ENCODE results near the gene HASPIN. TPM values are rescaled to one million over a fixed set of nuclear protein-coding genes. Genes with fewer than 3 reads are reported as not detected.

Gene HASPIN
- total and polyA plus RNA-seq, 10 donors, result 0.74 to 4.7 (median 2.4) TPM

DNA sequence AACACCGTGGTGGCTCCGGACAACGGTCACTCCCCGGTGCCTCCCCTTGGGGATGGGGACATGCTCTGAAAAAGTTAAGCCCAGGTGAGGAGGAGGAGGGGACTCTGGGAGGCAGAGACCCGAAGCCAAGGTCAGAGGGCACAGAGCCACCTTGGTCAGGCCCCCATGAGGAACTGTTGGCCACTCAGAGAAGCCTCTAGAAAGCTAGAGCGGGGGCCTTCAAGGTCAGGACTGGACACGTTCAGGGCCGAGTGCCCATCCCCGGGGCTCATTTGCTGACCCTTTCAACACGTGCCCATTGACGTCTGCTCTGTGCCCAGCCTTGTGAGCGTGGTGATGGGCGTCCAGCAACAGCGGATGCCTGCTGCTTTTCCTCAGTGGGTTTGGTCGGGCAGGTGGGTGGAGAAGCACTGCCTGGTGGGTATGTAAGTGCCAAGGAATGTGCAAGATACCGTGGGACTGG lies 38.2 kb downstream of the HASPIN start:
- H3K27me3 ChIP-seq (replicated peaks in 1 of 7), result no peaks in the 10 kb centered on the region
- H3K4me1 ChIP-seq, result peaks cover 0 to 42% (median 20%) of the 10 kb centered on the region in 6 donors
- peaks cover 0 to 10% (median 4%) of the 10 kb centered on the region in 8 donors for H3K9me3 ChIP-seq
- no peaks in the 10 kb centered on the region for H3K36me3 ChIP-seq
- intact Hi-C loops (cut with DNase I; ENCODE audit: low total_unique reads), result no loop called here
- WGBS, 5 donors, result 82 to 89% (median 84%) methylated on average over 16 of the region's 16 CpGs
- no peak for DNase-seq
- no peak overlapping the region for H3K27ac ChIP-seq
- TF ChIP-seq, protein P1, sequence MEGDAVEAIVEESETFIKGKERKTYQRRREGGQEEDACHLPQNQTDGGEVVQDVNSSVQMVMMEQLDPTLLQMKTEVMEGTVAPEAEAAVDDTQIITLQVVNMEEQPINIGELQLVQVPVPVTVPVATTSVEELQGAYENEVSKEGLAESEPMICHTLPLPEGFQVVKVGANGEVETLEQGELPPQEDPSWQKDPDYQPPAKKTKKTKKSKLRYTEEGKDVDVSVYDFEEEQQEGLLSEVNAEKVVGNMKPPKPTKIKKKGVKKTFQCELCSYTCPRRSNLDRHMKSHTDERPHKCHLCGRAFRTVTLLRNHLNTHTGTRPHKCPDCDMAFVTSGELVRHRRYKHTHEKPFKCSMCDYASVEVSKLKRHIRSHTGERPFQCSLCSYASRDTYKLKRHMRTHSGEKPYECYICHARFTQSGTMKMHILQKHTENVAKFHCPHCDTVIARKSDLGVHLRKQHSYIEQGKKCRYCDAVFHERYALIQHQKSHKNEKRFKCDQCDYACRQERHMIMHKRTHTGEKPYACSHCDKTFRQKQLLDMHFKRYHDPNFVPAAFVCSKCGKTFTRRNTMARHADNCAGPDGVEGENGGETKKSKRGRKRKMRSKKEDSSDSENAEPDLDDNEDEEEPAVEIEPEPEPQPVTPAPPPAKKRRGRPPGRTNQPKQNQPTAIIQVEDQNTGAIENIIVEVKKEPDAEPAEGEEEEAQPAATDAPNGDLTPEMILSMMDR (IDR thresholded peaks at IDR 0.05 in 8 of 11, conservative IDR thresholded peaks at IDR 0.05 in 3 of 11), result no peak
- TF ChIP-seq POLR2A (IDR thresholded peaks at IDR 0.05) (no peak), POLR2AphosphoS5 (IDR thresholded peaks at IDR 0.05) (no peak)
- H3K4me3 ChIP-seq, result no peak overlapping the region

DNA sequence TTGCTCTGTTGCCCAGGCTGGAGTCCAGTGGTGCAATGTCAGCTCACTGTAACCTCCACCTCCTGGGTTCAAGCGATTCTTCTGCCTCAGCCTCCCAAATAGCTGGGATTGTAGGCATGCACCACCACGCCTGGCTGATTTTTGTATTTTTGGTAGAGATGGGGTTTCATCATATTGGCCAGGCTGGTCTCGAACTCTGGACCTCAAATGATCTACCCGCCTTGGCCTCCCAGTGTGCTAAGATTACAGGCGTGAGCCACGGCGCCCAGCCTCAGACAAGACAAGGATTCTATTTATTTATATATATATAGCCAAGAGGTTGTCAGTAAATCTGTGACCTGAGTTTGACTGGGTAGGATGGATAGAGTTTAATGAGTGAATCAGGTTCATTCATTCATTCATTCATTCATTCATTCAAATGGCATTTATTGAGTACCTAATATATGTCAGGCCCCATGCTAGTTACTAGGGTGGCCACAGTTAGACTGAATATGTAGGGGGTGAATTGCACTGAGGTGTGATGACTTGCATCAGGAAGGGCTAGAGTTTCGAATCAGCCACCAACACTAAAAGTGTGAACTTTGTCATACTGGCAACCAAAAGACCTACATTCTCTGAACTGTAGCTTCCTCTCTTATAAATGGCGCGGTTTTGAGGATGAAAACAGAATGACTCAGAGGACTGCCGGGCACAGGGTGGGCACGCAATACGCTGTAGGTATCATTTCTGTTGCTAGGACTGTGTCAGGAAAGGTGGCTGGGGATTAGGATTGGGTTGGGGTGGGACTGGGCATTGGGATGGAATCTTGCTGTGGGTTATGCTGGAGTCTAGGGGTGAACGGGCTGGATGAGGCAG lies 39.4 kb downstream of the HASPIN start:
- no peak for DNase-seq
- TF ChIP-seq, protein P1 (IDR thresholded peaks at IDR 0.05 in 8 of 11, conservative IDR thresholded peaks at IDR 0.05 in 3 of 11), result no peak
- peak in 1 of 3 donors; percentile 31 for TF ChIP-seq POLR2AphosphoS5 (IDR thresholded peaks at IDR 0.05)
- 73 to 82% (median 78%) methylated on average over 14 of the region's 14 CpGs for WGBS, 5 donors
- Histone ChIP-seq H3K36me3 (no peaks in the 10 kb centered on the region), H3K27ac (peak overlapping the region in 7 of 8 donors; percentile 5 to 82 (median 56)), H3K9me3 (peaks cover 0 to 10% (median 4%) of the 10 kb centered on the region in 8 donors), H3K4me3 (peak overlapping the region in 4 of 8 donors; percentile 15 to 52 (median 18)), H3K27me3 (replicated peaks in 1 of 7) (no peaks in the 10 kb centered on the region), H3K4me1 (peaks cover 0 to 45% (median 22%) of the 10 kb centered on the region in 6 donors)
- intact Hi-C loops (cut with DNase I; ENCODE audit: low total_unique reads), result no loop called here

DNA sequence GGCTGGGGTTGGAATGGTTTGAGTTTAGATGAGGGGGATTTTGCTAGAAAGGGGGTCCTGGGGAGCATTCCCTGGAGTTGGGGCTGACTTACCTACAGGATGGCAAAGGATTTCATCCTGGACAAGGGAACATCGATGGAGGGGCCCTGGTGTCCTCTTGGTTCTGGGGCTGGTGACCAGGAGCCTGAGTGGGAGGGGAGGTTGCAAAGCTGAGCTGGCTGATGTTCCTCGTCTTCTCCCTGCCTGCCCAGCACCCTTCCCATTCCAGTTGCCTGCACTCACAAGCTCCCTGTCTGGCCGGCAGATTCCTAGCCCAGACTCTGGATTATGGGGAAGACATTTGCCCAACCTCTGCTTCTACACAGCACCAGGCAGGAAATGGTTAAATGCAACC lies 40.1 kb downstream of the HASPIN start:
- DNase-seq, result peak; percentile 50
- Histone ChIP-seq H3K27me3 (replicated peaks in 1 of 7) (no peaks in the 10 kb centered on the region), H3K36me3 (no peaks in the 10 kb centered on the region), H3K9me3 (peaks cover 0 to 10% (median 4%) of the 10 kb centered on the region in 8 donors), H3K27ac (peak overlapping the region in 7 of 8 donors; percentile 5 to 82 (median 56)), H3K4me1 (peaks cover 0 to 51% (median 24%) of the 10 kb centered on the region in 6 donors), H3K4me3 (peak overlapping the region in 4 of 8 donors; percentile 15 to 52 (median 18))
- intact Hi-C loops (cut with DNase I; ENCODE audit: low total_unique reads), result no loop called here
- TF ChIP-seq, protein P1 (IDR thresholded peaks at IDR 0.05 in 8 of 11, conservative IDR thresholded peaks at IDR 0.05 in 3 of 11), result no peak
- no peak for TF ChIP-seq POLR2AphosphoS5 (IDR thresholded peaks at IDR 0.05)
- no peak for TF ChIP-seq POLR2A (IDR thresholded peaks at IDR 0.05)
- 68 to 86% (median 77%) methylated on average over 3 of the region's 3 CpGs for WGBS, 5 donors

DNA sequence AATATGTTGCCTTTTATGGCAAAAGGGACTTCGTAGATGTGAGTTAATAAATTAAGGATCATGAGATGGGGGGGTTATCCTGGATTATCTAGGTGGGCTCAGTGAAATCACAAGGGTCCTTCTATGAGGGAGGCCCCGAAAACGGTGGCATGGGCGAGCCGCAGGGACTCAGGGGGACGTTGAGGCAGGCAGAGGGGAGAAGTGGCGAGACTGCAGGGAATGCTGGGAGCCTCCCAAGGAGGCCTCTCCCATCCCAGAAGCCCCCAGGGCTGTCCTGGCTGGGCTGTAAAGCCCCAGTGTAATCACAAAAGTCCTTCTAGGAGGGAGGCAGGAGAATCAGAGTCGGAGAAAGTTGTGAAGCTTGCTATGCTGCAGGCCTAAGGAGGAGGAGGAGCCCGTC lies 42.3 kb downstream of the HASPIN start:
- H3K9me3 ChIP-seq, result no peaks in the 10 kb centered on the region
- peaks cover 0 to 73% (median 32%) of the 10 kb centered on the region in 6 donors for H3K4me1 ChIP-seq
- intact Hi-C loops (cut with DNase I; ENCODE audit: low total_unique reads), result no loop called here
- no peaks in the 10 kb centered on the region for H3K27me3 ChIP-seq (replicated peaks in 1 of 7)
- DNase-seq, result peak; percentile 65
- TF ChIP-seq POLR2AphosphoS5 (IDR thresholded peaks at IDR 0.05) (no peak), POLR2A (IDR thresholded peaks at IDR 0.05) (no peak)
- TF ChIP-seq, protein P1 (IDR thresholded peaks at IDR 0.05 in 8 of 11, conservative IDR thresholded peaks at IDR 0.05 in 3 of 11), result no peak
- no peaks in the 10 kb centered on the region for H3K36me3 ChIP-seq
- WGBS, 5 donors, result 83 to 93% (median 92%) methylated on average over 9 of the region's 9 CpGs
- H3K4me3 ChIP-seq, result no peak overlapping the region
- peak overlapping the region in 7 of 8 donors; percentile 35 to 82 (median 65) for H3K27ac ChIP-seq

Data from spleen (tissue), 11 donors.